H1 (cell line): ENCODE data around the gene PATJ. TPM values are rescaled to one million over a fixed set of nuclear protein-coding genes. Genes with fewer than 3 reads are reported as not detected.

Source experiments
- CTCF ChIA-PET: fragments of 300-600 bp; sonication (Branson Sonifier 250); formaldehyde crosslinking; loops from one replicate; lab custom pipeline; 2021; ENCODE audit not compliant: partially characterized antibody; lab: Charles Lee
- POLR2A ChIA-PET: fragments of 300-600 bp; sonication (Branson Sonifier 250); formaldehyde crosslinking; loops from one replicate; lab custom pipeline; 2021; ENCODE audit warnings: inconsistent platforms; ENCODE audit not compliant: partially characterized antibody; lab: Charles Lee
- DNase-seq, 2 experiments: peaks; one replicate each; pipeline versions ENCODE4 v3.0.0 to v3.0.0-alpha.2; 2010 to 2022; ENCODE audit warnings: low spot score in 2 of 2, low read depth in 1 of 2, mixed read lengths in 1 of 2
- FAIRE-seq: peaks from 2 replicates; lab custom pipeline; 2011; peaks lifted over from hg19 to GRCh38; lab: Jason Lieb, UNC
- H2AFZ ChIP-seq: 2 replicates; pipeline ENCODE4 v1.8.1; 2012; ENCODE audit warnings: low read length, inconsistent platforms
- H2AK5ac ChIP-seq: 2 replicates; pipeline ENCODE4 v1.6.1; 2013; ENCODE audit warnings: low read depth, low read length
- H2BK120ac ChIP-seq: replicated peaks from 2 replicates; pipeline ENCODE3; 2013; ENCODE audit warnings: low read depth, low read length, inconsistent platforms
- H2BK12ac ChIP-seq: 2 replicates; pipeline ENCODE4 v1.6.1; 2013; ENCODE audit warnings: low read depth, low read length
- H2BK15ac ChIP-seq: 2 replicates; pipeline ENCODE4 v1.6.1; 2013; ENCODE audit warnings: low read length
- H2BK20ac ChIP-seq: 2 replicates; pipeline ENCODE4 v1.6.1; 2013; ENCODE audit warnings: low read length
- H2BK5ac ChIP-seq: 2 replicates; pipeline ENCODE4 v1.6.1; 2013; ENCODE audit warnings: low read depth, low read length
- H3K14ac ChIP-seq: 2 replicates; pipeline ENCODE4 v1.6.1; 2013; ENCODE audit warnings: inconsistent platforms; ENCODE audit not compliant: insufficient read length
- H3K18ac ChIP-seq: 2 replicates; pipeline ENCODE4 v1.6.1; 2013; ENCODE audit warnings: low read length; ENCODE audit errors: extremely low read depth
- H3K23ac ChIP-seq: 2 replicates; pipeline ENCODE4 v1.6.1; 2013; ENCODE audit warnings: inconsistent platforms; ENCODE audit not compliant: insufficient read length
- H3K23me2 ChIP-seq: 2 replicates; pipeline ENCODE4 v1.6.1; 2013; ENCODE audit warnings: low read depth, low read length
- H3K27ac ChIP-seq: 2 replicates; pipeline ENCODE4 v1.6.1; 2011; ENCODE audit warnings: low read depth, low read length, inconsistent platforms
- H3K27me3 ChIP-seq, 4 experiments: replicated peaks in 1 of 4; 1 replicate in 1 of 4; 2 replicates in 3 of 4; pipeline versions ENCODE4 v1.6.1 to v1.8.1; 2011 to 2013; ENCODE audit warnings: low read length in 3 of 4, mild to moderate bottlenecking in 3 of 4, inconsistent platforms in 2 of 4, mixed read lengths in 2 of 4, moderate library complexity in 1 of 4; ENCODE audit not compliant: control insufficient read depth in 3 of 4, insufficient read depth in 3 of 4; ENCODE audit errors: extremely low read depth in 1 of 4
- H3K36me3 ChIP-seq, 4 experiments: 2 replicates each; pipeline versions ENCODE4 v1.6.1 to v1.8.1; 2011 to 2013; ENCODE audit warnings: mild to moderate bottlenecking in 4 of 4, low read length in 3 of 4, moderate library complexity in 2 of 4, control low read depth in 1 of 4, inconsistent platforms in 1 of 4; ENCODE audit not compliant: insufficient read depth in 4 of 4, control insufficient read depth in 2 of 4
- H3K4ac ChIP-seq: replicated peaks from 2 replicates; pipeline ENCODE3; 2013; ENCODE audit warnings: low read length, low read depth, mixed read lengths, inconsistent platforms; ENCODE audit not compliant: insufficient read length
- H3K4me1 ChIP-seq, 4 experiments: replicated peaks in 1 of 4; 1 replicate in 1 of 4; 2 replicates in 3 of 4; pipeline versions ENCODE4 v1.6.1 to v1.8.1; 2011 to 2013; ENCODE audit warnings: low read length in 3 of 4, inconsistent platforms in 2 of 4, mixed read lengths in 1 of 4; ENCODE audit not compliant: insufficient read depth in 4 of 4, control insufficient read depth in 3 of 4
- H3K4me2 ChIP-seq, 2 experiments: 2 replicates each; pipeline versions ENCODE4 v1.6.1 to v1.8.1; 2011 to 2013; ENCODE audit warnings: low read depth in 2 of 2, low read length in 2 of 2, control low read depth in 1 of 2, inconsistent platforms in 1 of 2, mild to moderate bottlenecking in 1 of 2; ENCODE audit not compliant: insufficient read depth in 1 of 2
- H3K4me3 ChIP-seq, 4 experiments: fragments of 200-600, 300-600 bp in 1 of 4; sonication (generic), shearing (Covaris generic), sonication (Bioruptor Twin) in 1 of 4; 2 replicates each; pipeline versions ENCODE4 v1.5.1 to v1.8.1; 2011 to 2016; ENCODE audit warnings: low read length in 4 of 4, low read depth in 3 of 4, control low read depth in 2 of 4, inconsistent platforms in 2 of 4, mild to moderate bottlenecking in 2 of 4, mixed read lengths in 1 of 4, moderate library complexity in 1 of 4; ENCODE audit not compliant: insufficient read depth in 2 of 4; ENCODE audit errors: extremely low read depth in 1 of 4
- H3K56ac ChIP-seq: replicated peaks from 2 replicates; pipeline ENCODE3; 2013; ENCODE audit warnings: low read depth, mild to moderate bottlenecking, mixed read lengths, low read length, inconsistent platforms; ENCODE audit not compliant: insufficient read length
- H3K79me1 ChIP-seq: 2 replicates; pipeline ENCODE4 v1.6.1; 2013; ENCODE audit warnings: low read depth, low read length, control low read depth
- H3K79me2 ChIP-seq, 2 experiments: 2 replicates each; pipeline versions ENCODE4 v1.6.1 to v1.8.1; 2012 to 2013; ENCODE audit warnings: low read length in 2 of 2, mild to moderate bottlenecking in 2 of 2, inconsistent platforms in 1 of 2; ENCODE audit not compliant: insufficient read depth in 2 of 2, control insufficient read depth in 1 of 2
- H3K9ac ChIP-seq, 4 experiments: replicated peaks in 1 of 4; 1 replicate in 1 of 4; 2 replicates in 3 of 4; pipeline versions ENCODE4 v1.6.1 to v1.8.1; 2011 to 2013; ENCODE audit warnings: low read depth in 3 of 4, low read length in 3 of 4, control low read depth in 2 of 4, mild to moderate bottlenecking in 2 of 4, moderate library complexity in 2 of 4, inconsistent platforms in 1 of 4; ENCODE audit errors: extremely low read depth in 1 of 4
- H3K9me3 ChIP-seq, 2 experiments: 2 replicates each; pipeline versions ENCODE4 v1.6.1 to v1.8.1; 2012 to 2013; ENCODE audit warnings: mild to moderate bottlenecking in 2 of 2, moderate library complexity in 2 of 2, control low read depth in 1 of 2, inconsistent platforms in 1 of 2, low read depth in 1 of 2, low read length in 1 of 2, mixed read lengths in 1 of 2; ENCODE audit not compliant: insufficient read depth in 2 of 2
- H4K20me1 ChIP-seq, 2 experiments: replicated peaks in 1 of 2; 2 replicates each; pipeline versions ENCODE3 to v1.8.1; 2011 to 2013; ENCODE audit warnings: inconsistent platforms in 2 of 2, low read length in 2 of 2, mild to moderate bottlenecking in 1 of 2; ENCODE audit not compliant: insufficient read depth in 2 of 2, control insufficient read depth in 1 of 2
- H4K5ac ChIP-seq: 2 replicates; pipeline ENCODE4 v1.6.1; 2013; ENCODE audit warnings: low read length, low read depth, mixed read lengths, inconsistent platforms; ENCODE audit not compliant: insufficient read length
- H4K8ac ChIP-seq: 2 replicates; pipeline ENCODE4 v1.8.0; 2013; ENCODE audit warnings: mild to moderate bottlenecking, moderate library complexity, low read length, inconsistent platforms; ENCODE audit not compliant: insufficient read depth; ENCODE audit errors: extremely low read depth
- H4K91ac ChIP-seq: replicated peaks from 2 replicates; pipeline ENCODE3; 2013; ENCODE audit warnings: low read length, mixed read lengths, inconsistent platforms; ENCODE audit not compliant: insufficient read length
- CBX5 ChIP-seq: fragments of 300-800, 300-1000 bp; sonication (generic); IDR thresholded peaks from 2 replicates; pipeline ENCODE4 v1.7.1; 2016; ENCODE audit warnings: antibody characterized with exemption, low read length, low read depth
- EP300 ChIP-seq, 2 experiments: IDR thresholded peaks; 1 replicate in 1 of 2; 2 replicates in 1 of 2; pipeline ENCODE4 v1.6.1; 2011 to 2012; ENCODE audit warnings: low read depth in 2 of 2, low read length in 2 of 2, mild to moderate bottlenecking in 2 of 2, borderline replicate concordance in 1 of 2, inconsistent platforms in 1 of 2, moderate library complexity in 1 of 2
- HDAC2 ChIP-seq, 2 experiments: fragments of 300-600 bp in 1 of 2; sonication (generic) in 1 of 2; IDR thresholded peaks; 2 replicates each; pipeline ENCODE4 v1.6.1; 2011 to 2012; ENCODE audit warnings: low read depth in 2 of 2, low read length in 2 of 2, mild to moderate bottlenecking in 2 of 2, moderate library complexity in 2 of 2, borderline replicate concordance in 1 of 2, inconsistent platforms in 1 of 2
- JUND ChIP-seq: IDR thresholded peaks from 2 replicates; pipeline ENCODE4 v1.6.1; 2011; ENCODE audit warnings: mild to moderate bottlenecking, improper control_type of control experiment, low read length
- MAFK ChIP-seq: IDR thresholded peaks from 2 replicates; pipeline ENCODE4 v1.6.1; 2012; ENCODE audit warnings: low read depth, mild to moderate bottlenecking, improper control_type of control experiment, low read length
- POLR2A ChIP-seq, 2 experiments: IDR thresholded peaks; 1 replicate in 1 of 2; 2 replicates in 1 of 2; pipeline ENCODE4 v1.6.1; 2011; ENCODE audit warnings: low read depth in 2 of 2, low read length in 2 of 2, mild to moderate bottlenecking in 2 of 2; ENCODE audit errors: control extremely low read depth in 1 of 2
- POU5F1 ChIP-seq: IDR thresholded peaks from 2 replicates; pipeline ENCODE4 v1.6.1; 2011; ENCODE audit warnings: low read depth, mild to moderate bottlenecking, low read length, moderate library complexity
- RFX5 ChIP-seq: IDR thresholded peaks from 2 replicates; pipeline ENCODE4 v1.6.1; 2011; ENCODE audit warnings: low read depth, low read length, improper control_type of control experiment, borderline replicate concordance
- USF2 ChIP-seq: IDR thresholded peaks from 2 replicates; pipeline ENCODE4 v1.6.1; 2011; ENCODE audit warnings: low read length, improper control_type of control experiment
- WGBS, 2 experiments: shearing (Covaris generic) in 1 of 2; methylation state at CpG; one replicate each; pipeline versions ENCODE4 v1.1.6 to v1.1.7; 2013 to 2015; ENCODE audit warnings: low lambda C conversion rate in 2 of 2, mixed read lengths in 2 of 2, inconsistent platforms in 1 of 2, low coverage in 1 of 2, missing lambda C conversion rate in 1 of 2; ENCODE audit not compliant: insufficient replicate concordance in 2 of 2, insufficient coverage in 1 of 2, insufficient read length in 1 of 2; ENCODE audit errors: extremely low coverage in 1 of 2, missing lambda C conversion rate in 1 of 2; 5-methylcytosine and 5-hydroxymethylcytosine counted together
- polyA plus RNA-seq, 7 experiments: library from polyadenylated mRNA; depleted of rRNA in 3 of 7; stranded (reverse) in 5 of 7; unstranded in 2 of 7; fragments of >200 nt in 5 of 7; fragments of 200-250 nt in 2 of 7; gene quantifications; 1 replicate in 5 of 7; 2 replicates in 1 of 7; 4 replicates in 1 of 7; pipeline versions ENCODE4 v1.2.1 to v1.2.3, GENCODE V29; 2011 to 2013; ENCODE audit warnings: missing spikeins in 2 of 7, mixed read lengths in 2 of 7
- total RNA-seq: library from RNA; stranded (reverse); fragmentation: NEBNext Ultra II Directional; extraction: Animal tissue kit (Norgen Biotek cat#: 25700); gene quantifications from 2 replicates; pipeline ENCODE4 v1.2.1, GENCODE V29; 2021

PATJ gene
- total and polyA plus RNA-seq, 2 of the 8 experiments (the other 6 are each of a cell fraction or from before 2014, with no cell fraction given): 8.2 to 55.6 TPM

GRCh38 chr1:62194651-62195544 is 452.6 kb downstream of the PATJ start, which contains the start of gene L1TD1:
Gene L1TD1, plus strand, starts transcription at chr1:62194849. Its CDS starts 11,780 bp downstream, at chr1:62206629.
- Histone ChIP-seq H3K23me2 (peaks cover 21% of the 10 kb centered on the region), H2AFZ (no peak within 1 kb of the TSS), H3K27me3 (no peaks in the 10 kb centered on the region), H2AK5ac (peak within 1 kb of the TSS; percentile 93), H3K23ac (no peak within 1 kb of the TSS), H3K56ac (peak within 1 kb of the TSS; percentile 80), H2BK120ac (peak within 1 kb of the TSS; percentile 79), H4K5ac (peak within 1 kb of the TSS; percentile 96), H3K36me3 (peaks cover 12 to 37% (median 20%) of the 10 kb centered on the region in 4 experiments), H3K9ac (peak within 1 kb of the TSS; percentile 95 to 100 (median 97)), H2BK20ac (peak within 1 kb of the TSS; percentile 52), H4K8ac (peak within 1 kb of the TSS; percentile 94; the same call in 1 of the 2 replicates), H3K4me3 (peak within 1 kb of the TSS; percentile 77 to 100 (median 93)), H4K20me1 (peaks cover 3% of the 10 kb centered on the region in 2 experiments), H3K14ac (peak within 1 kb of the TSS; percentile 81), H3K79me1 (no peaks in the 10 kb centered on the region), H3K18ac (peak within 1 kb of the TSS; percentile 98), H3K4me2 (peak within 1 kb of the TSS; percentile 81 to 95), H3K9me3 (no peaks in the 10 kb centered on the region), H2BK5ac (peak within 1 kb of the TSS; percentile 99), H2BK12ac (peak within 1 kb of the TSS; percentile 39; the same call in 1 of the 2 replicates), H3K79me2 (peaks cover 12 to 56% of the 10 kb centered on the region in 2 experiments), H3K27ac (peak within 1 kb of the TSS; percentile 95), H3K4me1 (peaks cover 4 to 19% (median 6%) of the 10 kb centered on the region in 4 experiments), H3K4ac (peak within 1 kb of the TSS; percentile 91), H4K91ac (peak within 1 kb of the TSS; percentile 95), H2BK15ac (no peak within 1 kb of the TSS)
- POLR2A ChIA-PET: interaction anchor here (0.6 to 27.8 kb wide), 9 partner anchors 3 to 212 kb away, joined by 3 to 1232 read pairs (median 7); partner anchors contain the start of gene L1TD1
- CTCF ChIA-PET: interaction anchor here (2.2 to 6.4 kb wide), 2 partner anchors 10 to 19 kb away, joined by 6 to 30 read pairs; no protein-coding TSS in a partner anchor
- DNase-seq (peak; percentile 88 to 91), FAIRE-seq (peak; percentile 95)
- WGBS, 2 experiments: 2% methylated on average over 49 of the region's 55 CpGs; no CpG with 5 or more reads in 1 of the 2 experiments
- peak; percentile 77 to 96 for TF ChIP-seq POLR2A (IDR thresholded peaks at IDR 0.05; ENCODE audit: control extremely low read depth in 1 of 2, low read depth in 2 of 2, low read length in 2 of 2)
- TF ChIP-seq EP300 (IDR thresholded peaks at IDR 0.05; ENCODE audit: borderline replicate concordance in 1 of 2, low read depth in 2 of 2, low read length in 2 of 2): no peak; a peak in 1 of 3 replicates
- no peak for TF ChIP-seq CBX5
- no peak for TF ChIP-seq USF2
- TF ChIP-seq JUND: no peak
- TF ChIP-seq HDAC2 (IDR thresholded peaks at IDR 0.05; ENCODE audit: borderline replicate concordance in 1 of 2, low read depth in 2 of 2, low read length in 2 of 2): no peak
- TF ChIP-seq POU5F1: no peak
- TF ChIP-seq MAFK: no peak
- no peak for TF ChIP-seq RFX5
